ENCODE data around the gene ADAM12.

Gene ADAM12

DNA sequence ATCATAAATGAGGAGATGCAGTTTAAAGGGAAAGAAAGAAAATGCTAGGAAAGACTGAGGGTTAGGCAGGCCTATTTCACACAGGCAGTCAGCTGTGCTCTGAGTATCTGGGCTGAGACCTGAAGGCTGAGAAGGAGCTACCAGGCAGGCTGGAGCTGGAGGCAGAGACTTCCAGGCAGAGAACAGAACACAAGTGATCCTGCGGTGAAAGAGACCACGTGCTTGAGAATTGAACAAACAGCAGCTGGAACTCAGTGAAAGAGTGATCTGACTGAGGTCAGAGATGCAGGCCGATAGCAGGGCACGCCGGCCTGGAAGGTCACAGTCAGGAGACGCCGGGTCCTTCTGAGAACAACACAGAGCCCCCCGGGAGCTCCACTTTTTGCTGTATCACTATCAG, 147.8 kb downstream of the ADAM12 start:
- Histone ChIP-seq H3K27me3 (peaks cover 4% of the 10 kb centered on the region), H3K27ac (no peak overlapping the region), H3K36me3 (no peaks in the 10 kb centered on the region), H3K4me3 (ENCODE audit: low read depth in 1 of 2, low read length in 1 of 2) (no peak overlapping the region), H3K4me1 (ENCODE audit: control insufficient read depth in 1 of 2, insufficient read depth in 1 of 2, low read depth in 1 of 2, low read length in 1 of 2) (no peaks in the 10 kb centered on the region), H3K9me3 (no peaks in the 10 kb centered on the region)
- TF ChIP-seq, protein P1, sequence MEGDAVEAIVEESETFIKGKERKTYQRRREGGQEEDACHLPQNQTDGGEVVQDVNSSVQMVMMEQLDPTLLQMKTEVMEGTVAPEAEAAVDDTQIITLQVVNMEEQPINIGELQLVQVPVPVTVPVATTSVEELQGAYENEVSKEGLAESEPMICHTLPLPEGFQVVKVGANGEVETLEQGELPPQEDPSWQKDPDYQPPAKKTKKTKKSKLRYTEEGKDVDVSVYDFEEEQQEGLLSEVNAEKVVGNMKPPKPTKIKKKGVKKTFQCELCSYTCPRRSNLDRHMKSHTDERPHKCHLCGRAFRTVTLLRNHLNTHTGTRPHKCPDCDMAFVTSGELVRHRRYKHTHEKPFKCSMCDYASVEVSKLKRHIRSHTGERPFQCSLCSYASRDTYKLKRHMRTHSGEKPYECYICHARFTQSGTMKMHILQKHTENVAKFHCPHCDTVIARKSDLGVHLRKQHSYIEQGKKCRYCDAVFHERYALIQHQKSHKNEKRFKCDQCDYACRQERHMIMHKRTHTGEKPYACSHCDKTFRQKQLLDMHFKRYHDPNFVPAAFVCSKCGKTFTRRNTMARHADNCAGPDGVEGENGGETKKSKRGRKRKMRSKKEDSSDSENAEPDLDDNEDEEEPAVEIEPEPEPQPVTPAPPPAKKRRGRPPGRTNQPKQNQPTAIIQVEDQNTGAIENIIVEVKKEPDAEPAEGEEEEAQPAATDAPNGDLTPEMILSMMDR (IDR thresholded peaks at IDR 0.05): no peak

DNA sequence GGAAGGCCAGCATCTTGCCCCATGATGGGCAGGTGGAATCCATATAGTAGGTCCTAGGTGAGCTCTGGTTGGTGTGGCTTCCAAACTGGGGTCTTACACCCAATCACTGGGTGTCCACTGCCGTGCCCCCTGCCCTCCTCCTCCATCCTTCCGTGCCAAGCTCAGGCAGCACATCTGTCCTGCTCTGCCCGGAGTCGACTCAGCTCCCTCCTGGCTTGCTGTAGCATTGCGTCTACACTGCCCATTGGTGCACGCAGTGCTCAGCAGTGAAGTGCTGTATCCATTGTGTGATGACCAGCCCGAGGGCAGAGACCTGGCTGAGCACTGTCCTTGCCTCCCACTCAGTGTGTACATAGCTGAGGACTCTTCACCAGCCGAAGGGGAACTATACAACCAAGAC, 148.4 kb downstream of the ADAM12 start:
- H3K27me3 ChIP-seq: peaks cover 4% of the 10 kb centered on the region
- H3K4me1 ChIP-seq (ENCODE audit: control insufficient read depth in 1 of 2, insufficient read depth in 1 of 2, low read depth in 1 of 2, low read length in 1 of 2): no peaks in the 10 kb centered on the region
- H3K9me3 ChIP-seq: no peaks in the 10 kb centered on the region
- no peak overlapping the region for H3K27ac ChIP-seq
- H3K36me3 ChIP-seq: no peaks in the 10 kb centered on the region
- no peak overlapping the region for H3K4me3 ChIP-seq (ENCODE audit: low read depth in 1 of 2, low read length in 1 of 2)
- TF ChIP-seq, protein P1 (IDR thresholded peaks at IDR 0.05): no peak

DNA sequence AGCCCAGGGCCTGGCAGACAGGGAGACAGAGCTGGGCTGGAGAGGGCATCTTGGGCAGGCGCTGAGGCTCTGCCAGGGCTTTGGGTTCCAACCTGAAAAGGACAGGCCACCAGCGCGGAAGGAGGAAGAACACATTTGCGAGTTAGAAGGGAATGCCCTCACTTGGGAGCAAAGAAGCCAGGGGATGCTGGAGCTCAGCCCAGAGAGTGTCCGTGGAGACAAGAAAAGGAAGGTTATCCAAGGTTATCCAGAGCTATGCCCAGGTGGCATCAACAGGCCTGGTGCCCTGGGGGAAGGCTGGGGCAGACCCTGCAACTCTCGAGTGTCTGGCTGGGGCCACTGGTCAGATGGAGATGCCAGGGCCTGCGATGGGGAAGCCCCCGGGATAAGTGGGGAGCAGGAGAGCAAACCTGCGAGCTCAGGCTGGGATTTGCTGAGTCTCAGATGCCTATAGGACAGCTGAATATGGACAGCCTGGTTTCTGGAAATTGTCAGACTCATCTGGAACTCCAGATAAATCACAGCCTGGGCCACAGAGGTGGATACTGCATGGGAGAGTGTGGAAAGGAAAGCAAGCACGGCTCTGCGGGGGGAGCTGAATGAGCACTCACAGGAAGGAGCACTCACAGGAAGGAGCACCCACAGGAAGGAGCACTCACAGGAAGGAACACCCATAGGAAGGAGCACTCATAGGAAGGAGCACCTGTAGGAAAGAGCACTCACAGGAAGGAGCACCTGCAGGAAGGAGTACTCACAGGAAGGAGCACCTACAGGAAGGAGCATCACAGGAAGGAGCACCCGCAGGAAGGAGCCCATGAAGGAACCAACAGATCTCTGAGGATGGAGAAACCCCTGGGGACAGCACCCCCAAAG, 152.1 kb downstream of the ADAM12 start:
- no peak overlapping the region for H3K4me3 ChIP-seq (ENCODE audit: low read depth in 1 of 2, low read length in 1 of 2)
- no peaks in the 10 kb centered on the region for H3K36me3 ChIP-seq
- H3K27ac ChIP-seq: no peak overlapping the region
- no peaks in the 10 kb centered on the region for H3K4me1 ChIP-seq (ENCODE audit: control insufficient read depth in 1 of 2, insufficient read depth in 1 of 2, low read depth in 1 of 2, low read length in 1 of 2)
- H3K9me3 ChIP-seq: no peaks in the 10 kb centered on the region
- TF ChIP-seq, protein P1 (IDR thresholded peaks at IDR 0.05): no peak
- peaks cover under 1% of the 10 kb centered on the region for H3K27me3 ChIP-seq

DNA sequence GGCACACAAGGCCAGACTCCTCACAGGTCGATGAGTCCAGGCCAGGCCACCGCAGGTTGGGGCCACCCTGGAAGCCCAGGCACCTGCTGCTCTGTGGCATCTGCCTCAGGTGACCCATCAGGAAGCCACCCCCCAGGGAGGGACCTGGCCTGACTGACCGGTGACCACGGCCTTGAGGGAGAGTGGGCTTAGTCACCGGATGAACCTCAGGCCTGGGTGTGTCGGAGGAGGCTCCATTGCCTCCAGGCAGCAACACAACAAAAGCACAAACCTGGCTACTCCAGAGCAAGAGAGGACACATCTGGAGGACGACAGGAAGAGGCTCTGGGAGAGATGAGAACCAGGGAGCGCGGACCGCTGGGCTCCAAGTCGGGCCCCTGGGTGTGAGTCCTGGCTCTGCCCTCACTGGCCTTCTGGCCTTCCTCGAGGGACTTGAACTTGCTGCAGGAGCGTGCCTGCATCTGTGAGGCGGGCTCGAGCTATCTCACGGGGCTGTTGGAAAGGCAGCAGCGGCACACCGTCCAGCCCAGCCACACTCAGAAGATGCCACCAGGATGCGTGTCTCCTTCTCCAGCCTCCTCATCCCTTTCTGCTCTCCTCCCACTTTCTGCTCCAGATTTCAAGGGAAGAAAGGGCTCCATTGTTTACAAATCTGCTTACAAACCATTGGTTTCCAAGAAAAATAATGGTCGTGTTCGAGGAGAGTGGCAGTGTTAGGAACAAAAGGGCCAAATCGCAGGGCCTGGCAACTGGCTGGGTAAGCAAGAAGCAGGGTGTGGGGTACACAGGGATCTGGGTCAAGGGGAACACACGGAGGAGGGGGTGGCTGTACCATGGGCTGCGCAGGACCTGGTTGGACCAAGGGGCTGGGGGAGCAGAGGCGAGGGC, 152.9 kb downstream of the ADAM12 start:
- Histone ChIP-seq H3K36me3 (no peaks in the 10 kb centered on the region), H3K4me1 (ENCODE audit: control insufficient read depth in 1 of 2, insufficient read depth in 1 of 2, low read depth in 1 of 2, low read length in 1 of 2) (no peaks in the 10 kb centered on the region), H3K9me3 (no peaks in the 10 kb centered on the region), H3K27ac (no peak overlapping the region), H3K4me3 (ENCODE audit: low read depth in 1 of 2, low read length in 1 of 2) (no peak overlapping the region), H3K27me3 (no peaks in the 10 kb centered on the region)
- TF ChIP-seq, protein P1 (IDR thresholded peaks at IDR 0.05): no peak

DNA sequence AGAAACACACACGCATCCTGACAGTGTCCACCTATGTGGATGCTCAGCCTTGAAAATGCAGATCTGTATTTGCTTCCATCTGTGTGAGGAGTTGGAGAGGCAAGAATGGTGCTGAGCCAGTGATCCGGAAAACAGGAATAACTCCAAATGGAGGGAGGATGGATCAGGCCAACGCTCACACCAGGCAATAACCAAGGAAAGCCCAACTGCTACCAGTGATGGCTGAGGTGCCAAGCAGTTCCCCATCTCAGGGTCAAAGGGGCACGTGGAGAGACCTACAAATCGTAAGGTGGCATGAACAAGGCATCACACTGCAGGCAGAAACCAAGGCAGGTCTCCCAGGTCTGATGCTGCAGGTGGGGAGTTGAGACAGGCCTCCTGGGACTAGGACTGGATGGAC, 153.6 kb downstream of the ADAM12 start:
- Histone ChIP-seq H3K4me3 (ENCODE audit: low read depth in 1 of 2, low read length in 1 of 2) (no peak overlapping the region), H3K4me1 (ENCODE audit: control insufficient read depth in 1 of 2, insufficient read depth in 1 of 2, low read depth in 1 of 2, low read length in 1 of 2) (no peaks in the 10 kb centered on the region), H3K9me3 (no peaks in the 10 kb centered on the region), H3K36me3 (no peaks in the 10 kb centered on the region), H3K27ac (no peak overlapping the region), H3K27me3 (no peaks in the 10 kb centered on the region)
- TF ChIP-seq, protein P1 (IDR thresholded peaks at IDR 0.05): no peak

All from neutrophil (primary cell).